PFSK-1 (cell line): Measurements from ENCODE around the gene CUL1.

Experiments
- FOXP2 ChIP-seq: optimal IDR thresholded peaks from 2 replicates; pipeline ENCODE3; 2011; ENCODE audit warnings: borderline replicate concordance, control low read depth, inconsistent platforms; ENCODE audit not compliant: insufficient read depth; ENCODE audit errors: extremely low read length, extremely low read depth
- POLR2AphosphoS5 ChIP-seq: IDR thresholded peaks from 2 replicates; pipeline ENCODE4 v1.6.1; 2012; ENCODE audit warnings: low read depth, mild to moderate bottlenecking, control low read depth, low read length, moderate library complexity
- TF ChIP-seq, protein P1 (sequence below), 2 experiments: IDR thresholded peaks; 2 replicates each; pipeline versions ENCODE4 v1.6.1 to v1.8.0; 2011 to 2012; ENCODE audit warnings: low read depth in 2 of 2, low read length in 2 of 2, control low read depth in 1 of 2, inconsistent platforms in 1 of 2, mild to moderate bottlenecking in 1 of 2, moderate library complexity in 1 of 2; ENCODE audit not compliant: insufficient read depth in 1 of 2

DNA sequence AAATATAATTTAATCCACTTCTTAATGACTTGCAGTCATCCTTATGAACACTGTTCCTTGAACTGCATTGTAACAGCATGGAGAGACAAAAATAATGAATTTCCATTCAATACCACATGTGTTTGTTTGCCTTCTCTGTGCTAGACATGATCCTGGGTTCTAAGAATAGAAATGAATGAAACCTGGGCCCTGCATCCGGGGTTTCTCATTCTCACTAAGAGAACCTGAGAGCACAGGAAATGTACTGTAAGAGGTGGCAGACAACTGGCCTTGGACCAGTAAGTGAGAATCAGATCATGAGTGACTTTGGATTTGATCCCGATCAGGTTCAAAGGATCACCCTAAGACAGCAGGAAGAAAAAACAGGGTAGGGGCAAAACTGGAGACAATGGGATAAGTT lies 37.2 kb upstream of the CUL1 start:
- TF ChIP-seq POLR2AphosphoS5, result no peak
- TF ChIP-seq FOXP2, result no peak
- TF ChIP-seq, protein P1, sequence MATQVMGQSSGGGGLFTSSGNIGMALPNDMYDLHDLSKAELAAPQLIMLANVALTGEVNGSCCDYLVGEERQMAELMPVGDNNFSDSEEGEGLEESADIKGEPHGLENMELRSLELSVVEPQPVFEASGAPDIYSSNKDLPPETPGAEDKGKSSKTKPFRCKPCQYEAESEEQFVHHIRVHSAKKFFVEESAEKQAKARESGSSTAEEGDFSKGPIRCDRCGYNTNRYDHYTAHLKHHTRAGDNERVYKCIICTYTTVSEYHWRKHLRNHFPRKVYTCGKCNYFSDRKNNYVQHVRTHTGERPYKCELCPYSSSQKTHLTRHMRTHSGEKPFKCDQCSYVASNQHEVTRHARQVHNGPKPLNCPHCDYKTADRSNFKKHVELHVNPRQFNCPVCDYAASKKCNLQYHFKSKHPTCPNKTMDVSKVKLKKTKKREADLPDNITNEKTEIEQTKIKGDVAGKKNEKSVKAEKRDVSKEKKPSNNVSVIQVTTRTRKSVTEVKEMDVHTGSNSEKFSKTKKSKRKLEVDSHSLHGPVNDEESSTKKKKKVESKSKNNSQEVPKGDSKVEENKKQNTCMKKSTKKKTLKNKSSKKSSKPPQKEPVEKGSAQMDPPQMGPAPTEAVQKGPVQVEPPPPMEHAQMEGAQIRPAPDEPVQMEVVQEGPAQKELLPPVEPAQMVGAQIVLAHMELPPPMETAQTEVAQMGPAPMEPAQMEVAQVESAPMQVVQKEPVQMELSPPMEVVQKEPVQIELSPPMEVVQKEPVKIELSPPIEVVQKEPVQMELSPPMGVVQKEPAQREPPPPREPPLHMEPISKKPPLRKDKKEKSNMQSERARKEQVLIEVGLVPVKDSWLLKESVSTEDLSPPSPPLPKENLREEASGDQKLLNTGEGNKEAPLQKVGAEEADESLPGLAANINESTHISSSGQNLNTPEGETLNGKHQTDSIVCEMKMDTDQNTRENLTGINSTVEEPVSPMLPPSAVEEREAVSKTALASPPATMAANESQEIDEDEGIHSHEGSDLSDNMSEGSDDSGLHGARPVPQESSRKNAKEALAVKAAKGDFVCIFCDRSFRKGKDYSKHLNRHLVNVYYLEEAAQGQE (IDR thresholded peaks at IDR 0.05; ENCODE audit: insufficient read depth in 1 of 2, low read depth in 2 of 2, low read length in 2 of 2), result no peak
